Activated CD4-positive, alpha-beta T cell treated with anti-CD3 and anti-CD28 coated beads, Interleukin-2, amount 50 U/mL, for 24 hours (primary cell): Measurements from ENCODE around the gene CDRT15L2.
"Not testable (repeated sequence)": the region's sequence is repeated elsewhere in the genome, so short reads cannot be mapped to it uniquely, and the experiment has no call there.

ENCODE experiments used
- DNase-seq, 2 donors: peaks; one replicate each; pipeline ENCODE4 v3.0.0-alpha.2; 2020; ENCODE audit warnings: low read depth in 1 of 2, low spot score in 1 of 2

CDRT15L2 gene

GRCh38 chr17:20579424-20579823, at the start of gene CDRT15L2:
CDRT15L2 (plus strand) TSS chr17:20579724; CDS start chr17:20579744, 20 bp downstream.
- not testable (repeated sequence) for DNase-seq

GRCh38 chr17:20530104-20530503, 49.4 kb upstream of the CDRT15L2 start:
- DNase-seq = not testable (repeated sequence)

- not testable (repeated sequence) for DNase-seq
Measured at GRCh38 chr17:20532544-20533090, 46.9 kb upstream of the CDRT15L2 start.

GRCh38 chr17:20533206-20533605, 46.3 kb upstream of the CDRT15L2 start:
- not testable (repeated sequence) for DNase-seq

GRCh38 chr17:20534711-20535550, 44.6 kb upstream of the CDRT15L2 start:
- not testable (repeated sequence) for DNase-seq

- not testable (repeated sequence) for DNase-seq
Measured at GRCh38 chr17:20540414-20540813, 39.1 kb upstream of the CDRT15L2 start.

- not testable (repeated sequence) for DNase-seq
Measured at GRCh38 chr17:20540865-20541264, 38.7 kb upstream of the CDRT15L2 start.

GRCh38 chr17:20541853-20542546, 37.5 kb upstream of the CDRT15L2 start:
- DNase-seq = not testable (repeated sequence)

GRCh38 chr17:20547923-20548322, 31.6 kb upstream of the CDRT15L2 start:
- not testable (repeated sequence) for DNase-seq

GRCh38 chr17:20552920-20553319, 26.6 kb upstream of the CDRT15L2 start:
- not testable (repeated sequence) for DNase-seq

GRCh38 chr17:20554728-20555127, 24.8 kb upstream of the CDRT15L2 start:
- DNase-seq = not testable (repeated sequence)

- not testable (repeated sequence) for DNase-seq
Measured at GRCh38 chr17:20555135-20556010, 24.2 kb upstream of the CDRT15L2 start.

- not testable (repeated sequence) for DNase-seq
Measured at GRCh38 chr17:20558096-20558495, 21.4 kb upstream of the CDRT15L2 start.

- DNase-seq = not testable (repeated sequence)
Measured at GRCh38 chr17:20559018-20559417, 20.5 kb upstream of the CDRT15L2 start.

GRCh38 chr17:20562587-20562986, 16.9 kb upstream of the CDRT15L2 start:
- no peak for DNase-seq

- not testable (repeated sequence) for DNase-seq
Measured at GRCh38 chr17:20565245-20565644, 14.3 kb upstream of the CDRT15L2 start.

- no peak for DNase-seq
Measured at GRCh38 chr17:20565711-20566110, 13.8 kb upstream of the CDRT15L2 start.

GRCh38 chr17:20566736-20567135, 12.8 kb upstream of the CDRT15L2 start:
- not testable (repeated sequence) for DNase-seq

GRCh38 chr17:20567421-20567820, 12.1 kb upstream of the CDRT15L2 start:
- DNase-seq = not testable (repeated sequence)

GRCh38 chr17:20568604-20569003, 10.9 kb upstream of the CDRT15L2 start:
- not testable (repeated sequence) for DNase-seq

- DNase-seq = not testable (repeated sequence)
Measured at GRCh38 chr17:20571653-20572052, 7.9 kb upstream of the CDRT15L2 start.
